SK-N-SH treated with all-trans-retinoic acid at 6 μM for 48 hours (cell line): ENCODE results near the gene MYL10.

ENCODE experiments used
- BACH2 ChIP-seq: fragments of 250-450 bp; sonication (Bioruptor Pico); IDR thresholded peaks from 2 replicates; pipeline ENCODE4 v1.9.0; 2021; ENCODE audit warnings: mild to moderate bottlenecking, borderline replicate concordance
- GLIS3 ChIP-seq: fragments of 250-450 bp; sonication (Bioruptor Pico); IDR thresholded peaks from 2 replicates; pipeline ENCODE4 v1.5.0; 2020; ENCODE audit warnings: mild to moderate bottlenecking, moderate library complexity
- ISL1 ChIP-seq: fragments of 250-450 bp; sonication (Bioruptor Pico); IDR thresholded peaks from 2 replicates; pipeline ENCODE4 v2.1.2; 2022; ENCODE audit warnings: mild to moderate bottlenecking, moderate library complexity
- POU6F1 ChIP-seq: fragments of 250-450 bp; sonication (Bioruptor Pico); IDR thresholded peaks from 2 replicates; pipeline ENCODE4 v1.8.0; 2021; ENCODE audit warnings: low read depth, mild to moderate bottlenecking, moderate library complexity, borderline replicate concordance
- PPARA ChIP-seq: fragments of 250-450 bp; sonication (Bioruptor Pico); IDR thresholded peaks from 2 replicates; pipeline ENCODE4 v1.5.0; 2020; ENCODE audit warnings: mild to moderate bottlenecking, borderline replicate concordance
- RARB ChIP-seq: fragments of 250-450 bp; sonication (Bioruptor Pico); IDR thresholded peaks from 2 replicates; pipeline ENCODE4 v1.8.0; 2021; ENCODE audit warnings: mild to moderate bottlenecking, moderate library complexity
- SNAI2 ChIP-seq: fragments of 250-450 bp; sonication (Bioruptor Pico); IDR thresholded peaks from 2 replicates; pipeline ENCODE4 v1.5.0; 2020; ENCODE audit warnings: mild to moderate bottlenecking, moderate library complexity
- TCF4 ChIP-seq: fragments of 250-450 bp; sonication (Bioruptor Pico); IDR thresholded peaks from 2 replicates; pipeline ENCODE4 v1.8.0; 2021; ENCODE audit warnings: mild to moderate bottlenecking, moderate library complexity, borderline replicate concordance
- ZC3H10 ChIP-seq: fragments of 250-450 bp; sonication (Bioruptor Pico); IDR thresholded peaks from 2 replicates; pipeline ENCODE4 v1.5.1; 2021; ENCODE audit warnings: mild to moderate bottlenecking, moderate library complexity
- ZFP3 ChIP-seq: fragments of 250-450 bp; sonication (Bioruptor Pico); IDR thresholded peaks from 2 replicates; pipeline ENCODE4 v1.5.0; 2020; ENCODE audit warnings: mild to moderate bottlenecking, moderate library complexity
- ZFP30 ChIP-seq: fragments of 450-650 bp; formaldehyde crosslinking; IDR thresholded peaks from 2 replicates; pipeline ENCODE4 v1.5.0; 2022; ENCODE audit warnings: mild to moderate bottlenecking, moderate library complexity
- ZNF8 ChIP-seq: fragments of 450-650 bp; formaldehyde crosslinking; IDR thresholded peaks from 2 replicates; pipeline ENCODE4 v1.5.0; 2020; ENCODE audit warnings: mild to moderate bottlenecking, moderate library complexity
- TF ChIP-seq, protein P1 (sequence below): fragments of 250-450 bp; sonication (Bioruptor Pico); IDR thresholded peaks from 2 replicates; pipeline ENCODE4 v1.8.0; 2020; ENCODE audit warnings: mild to moderate bottlenecking, moderate library complexity, borderline replicate concordance
- TF ChIP-seq, protein P2 (sequence below): fragments of 250-450 bp; sonication (Bioruptor Pico); IDR thresholded peaks from 2 replicates; pipeline ENCODE4 v1.5.1; 2021; ENCODE audit warnings: mild to moderate bottlenecking, moderate library complexity

- TF ChIP-seq, protein P1, sequence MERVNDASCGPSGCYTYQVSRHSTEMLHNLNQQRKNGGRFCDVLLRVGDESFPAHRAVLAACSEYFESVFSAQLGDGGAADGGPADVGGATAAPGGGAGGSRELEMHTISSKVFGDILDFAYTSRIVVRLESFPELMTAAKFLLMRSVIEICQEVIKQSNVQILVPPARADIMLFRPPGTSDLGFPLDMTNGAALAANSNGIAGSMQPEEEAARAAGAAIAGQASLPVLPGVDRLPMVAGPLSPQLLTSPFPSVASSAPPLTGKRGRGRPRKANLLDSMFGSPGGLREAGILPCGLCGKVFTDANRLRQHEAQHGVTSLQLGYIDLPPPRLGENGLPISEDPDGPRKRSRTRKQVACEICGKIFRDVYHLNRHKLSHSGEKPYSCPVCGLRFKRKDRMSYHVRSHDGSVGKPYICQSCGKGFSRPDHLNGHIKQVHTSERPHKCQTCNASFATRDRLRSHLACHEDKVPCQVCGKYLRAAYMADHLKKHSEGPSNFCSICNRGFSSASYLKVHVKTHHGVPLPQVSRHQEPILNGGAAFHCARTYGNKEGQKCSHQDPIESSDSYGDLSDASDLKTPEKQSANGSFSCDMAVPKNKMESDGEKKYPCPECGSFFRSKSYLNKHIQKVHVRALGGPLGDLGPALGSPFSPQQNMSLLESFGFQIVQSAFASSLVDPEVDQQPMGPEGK (CRISPR knock-in tag): no peak
- TF ChIP-seq GLIS3 (CRISPR knock-in tag) (no peak), SNAI2 (no peak), ZC3H10 (CRISPR knock-in tag) (no peak), ZFP3 (no peak), PPARA (CRISPR knock-in tag) (no peak), ZFP30 (CRISPR knock-in tag) (no peak), RARB (CRISPR knock-in tag) (no peak), ISL1 (CRISPR knock-in tag) (no peak), ZNF8 (CRISPR knock-in tag) (no peak), POU6F1 (CRISPR knock-in tag) (no peak), TCF4 (CRISPR knock-in tag) (no peak), BACH2 (CRISPR knock-in tag) (no peak)
- TF ChIP-seq, protein P2, sequence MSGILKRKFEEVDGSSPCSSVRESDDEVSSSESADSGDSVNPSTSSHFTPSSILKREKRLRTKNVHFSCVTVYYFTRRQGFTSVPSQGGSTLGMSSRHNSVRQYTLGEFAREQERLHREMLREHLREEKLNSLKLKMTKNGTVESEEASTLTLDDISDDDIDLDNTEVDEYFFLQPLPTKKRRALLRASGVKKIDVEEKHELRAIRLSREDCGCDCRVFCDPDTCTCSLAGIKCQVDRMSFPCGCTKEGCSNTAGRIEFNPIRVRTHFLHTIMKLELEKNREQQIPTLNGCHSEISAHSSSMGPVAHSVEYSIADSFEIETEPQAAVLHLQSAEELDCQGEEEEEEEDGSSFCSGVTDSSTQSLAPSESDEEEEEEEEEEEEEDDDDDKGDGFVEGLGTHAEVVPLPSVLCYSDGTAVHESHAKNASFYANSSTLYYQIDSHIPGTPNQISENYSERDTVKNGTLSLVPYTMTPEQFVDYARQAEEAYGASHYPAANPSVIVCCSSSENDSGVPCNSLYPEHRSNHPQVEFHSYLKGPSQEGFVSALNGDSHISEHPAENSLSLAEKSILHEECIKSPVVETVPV (CRISPR knock-in tag): no peak
Measured at GRCh38 chr7:101589976-101590662, 39.0 kb downstream of the MYL10 start.
